Activated B cell treated with CpG ODN at 0.5 μM for 24 hours (primary cell): ENCODE measurements around the gene ADAMTSL3. TPM values are rescaled to one million over a fixed set of nuclear protein-coding genes. Genes with fewer than 3 reads are reported as not detected.
"Not testable (repeated sequence)": the region's sequence is repeated elsewhere in the genome, so short reads cannot be mapped to it uniquely, and the experiment has no call there.

Experiments used
- ATAC-seq: fragments of 200-7000 bp; cut with Tn5 transposase; one replicate; pipeline ENCODE4 v1.10.0; 2021; ENCODE audit warnings: low read depth, mild to moderate bottlenecking, moderate library complexity
- CTCF ChIA-PET: fragments of 350-600 bp; sonication (Branson Sonifier 250); formaldehyde crosslinking; loops from one replicate; lab custom pipeline; 2021; ENCODE audit warnings: antibody characterized with exemption; lab: Charles Lee
- POLR2A ChIA-PET: fragments of 350-600 bp; sonication (Branson Sonifier 250); formaldehyde crosslinking; loops from one replicate; lab custom pipeline; 2021; ENCODE audit warnings: antibody characterized with exemption; lab: Charles Lee
- DNase-seq: peaks from one replicate; pipeline ENCODE4 v3.0.0; 2022
- H3K27ac Mint-ChIP-seq: one replicate; pipeline ENCODE4 v1.8.0; 2020; ENCODE audit warnings: mixed read lengths
- H3K27me3 Mint-ChIP-seq: one replicate; pipeline ENCODE4 v1.8.0; 2021; ENCODE audit warnings: mixed read lengths
- H3K36me3 Mint-ChIP-seq: one replicate; pipeline ENCODE4 v1.8.0; 2021; ENCODE audit warnings: low read depth, mixed read lengths
- H3K4me1 Mint-ChIP-seq: one replicate; pipeline ENCODE4 v1.8.0; 2021; ENCODE audit warnings: mixed read lengths
- H3K4me3 Mint-ChIP-seq: one replicate; pipeline ENCODE4 v1.8.0; 2020; ENCODE audit warnings: mild to moderate bottlenecking, mixed read lengths
- H3K9me3 Mint-ChIP-seq: one replicate; pipeline ENCODE4 v1.8.0; 2020; ENCODE audit warnings: mixed read lengths
- intact Hi-C: fragments of 100-400 bp; cut with micrococcal nuclease; formaldehyde crosslinking; loops from one replicate; pipeline ENCODE4 v1.15.1; 2024
- total RNA-seq: library from RNA; stranded (reverse); gene quantifications from 2 replicates; pipeline ENCODE4 v1.2.3, GENCODE V29; 2022
- TF ChIP-seq, protein P1 (sequence below): fragments of 200-600 bp; IDR thresholded peaks from one replicate; pipeline ENCODE4 v1.8.0; 2022; ENCODE audit warnings: antibody characterized with exemption, mild to moderate bottlenecking

Gene ADAMTSL3
- total RNA-seq, 1 donor from 2014 or later: not detected

DNA sequence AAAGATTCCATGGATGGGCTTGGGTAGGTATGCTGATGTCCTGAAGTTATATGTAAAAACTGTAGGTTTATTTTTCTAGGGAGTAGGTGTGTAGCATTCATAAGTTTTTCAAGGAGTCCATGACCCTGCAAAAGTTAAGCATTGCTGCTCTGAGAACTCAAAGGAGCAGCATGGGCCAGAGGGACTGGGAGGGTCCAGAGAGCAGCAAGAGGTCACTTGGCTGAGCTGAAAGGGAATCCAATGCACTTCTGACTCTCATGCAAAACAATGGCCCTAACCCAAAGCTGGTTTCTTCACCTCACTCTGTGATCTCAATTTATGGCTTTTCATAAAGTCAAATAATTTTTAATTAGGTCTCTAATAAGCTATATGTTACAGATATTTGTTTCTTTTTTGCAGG is 383.4 kb downstream of the ADAMTSL3 start:
- peaks cover 14% of the 10 kb centered on the region for H3K27me3 Mint-ChIP-seq
- H3K27ac Mint-ChIP-seq: no peak overlapping the region
- intact Hi-C loops: no loop called here
- no peaks in the 10 kb centered on the region for H3K4me1 Mint-ChIP-seq
- ATAC-seq (no peak), DNase-seq (no peak)
- no peaks in the 10 kb centered on the region for H3K36me3 Mint-ChIP-seq
- ChIA-PET CTCF (no interaction called here), POLR2A (no interaction called here)
- TF ChIP-seq, protein P1, sequence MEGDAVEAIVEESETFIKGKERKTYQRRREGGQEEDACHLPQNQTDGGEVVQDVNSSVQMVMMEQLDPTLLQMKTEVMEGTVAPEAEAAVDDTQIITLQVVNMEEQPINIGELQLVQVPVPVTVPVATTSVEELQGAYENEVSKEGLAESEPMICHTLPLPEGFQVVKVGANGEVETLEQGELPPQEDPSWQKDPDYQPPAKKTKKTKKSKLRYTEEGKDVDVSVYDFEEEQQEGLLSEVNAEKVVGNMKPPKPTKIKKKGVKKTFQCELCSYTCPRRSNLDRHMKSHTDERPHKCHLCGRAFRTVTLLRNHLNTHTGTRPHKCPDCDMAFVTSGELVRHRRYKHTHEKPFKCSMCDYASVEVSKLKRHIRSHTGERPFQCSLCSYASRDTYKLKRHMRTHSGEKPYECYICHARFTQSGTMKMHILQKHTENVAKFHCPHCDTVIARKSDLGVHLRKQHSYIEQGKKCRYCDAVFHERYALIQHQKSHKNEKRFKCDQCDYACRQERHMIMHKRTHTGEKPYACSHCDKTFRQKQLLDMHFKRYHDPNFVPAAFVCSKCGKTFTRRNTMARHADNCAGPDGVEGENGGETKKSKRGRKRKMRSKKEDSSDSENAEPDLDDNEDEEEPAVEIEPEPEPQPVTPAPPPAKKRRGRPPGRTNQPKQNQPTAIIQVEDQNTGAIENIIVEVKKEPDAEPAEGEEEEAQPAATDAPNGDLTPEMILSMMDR: no peak
- H3K4me3 Mint-ChIP-seq: no peak overlapping the region
- no peaks in the 10 kb centered on the region for H3K9me3 Mint-ChIP-seq

- Mint-ChIP-seq H3K9me3 (peaks cover 13% of the 10 kb centered on the region), H3K27me3 (peaks cover 11% of the 10 kb centered on the region)
- ATAC-seq, H3K4me3 Mint-ChIP-seq, H3K36me3 Mint-ChIP-seq, H3K4me1 Mint-ChIP-seq, POLR2A ChIA-PET, H3K27ac Mint-ChIP-seq, DNase-seq, intact Hi-C loops, CTCF ChIA-PET: not testable (repeated sequence)
Measured at GRCh38 chr15:84042434-84043056, 388.6 kb downstream of the ADAMTSL3 start.

GRCh38 chr15:84046064-84046637 is 392.2 kb downstream of the ADAMTSL3 start:
- POLR2A ChIA-PET: no interaction called here
- DNase-seq: no peak
- TF ChIP-seq, protein P1: no peak
- H3K36me3 Mint-ChIP-seq: no peaks in the 10 kb centered on the region
- no peak for ATAC-seq
- H3K4me3 Mint-ChIP-seq: no peak overlapping the region
- peaks cover 5% of the 10 kb centered on the region for H3K27me3 Mint-ChIP-seq
- intact Hi-C loops: no loop called here
- H3K27ac Mint-ChIP-seq: no peak overlapping the region
- H3K4me1 Mint-ChIP-seq: no peaks in the 10 kb centered on the region
- CTCF ChIA-PET: no interaction called here
- peaks cover 20% of the 10 kb centered on the region for H3K9me3 Mint-ChIP-seq

- ATAC-seq, H3K36me3 Mint-ChIP-seq, H3K27me3 Mint-ChIP-seq, POLR2A ChIA-PET, H3K4me1 Mint-ChIP-seq, H3K27ac Mint-ChIP-seq, H3K4me3 Mint-ChIP-seq, intact Hi-C loops, CTCF ChIA-PET, DNase-seq: not testable (repeated sequence)
- H3K9me3 Mint-ChIP-seq: peaks cover 20% of the 10 kb centered on the region
Measured at GRCh38 chr15:84049480-84049879, 395.6 kb downstream of the ADAMTSL3 start.

GRCh38 chr15:84050076-84050475 is 396.2 kb downstream of the ADAMTSL3 start:
- H3K27me3 Mint-ChIP-seq: no peaks in the 10 kb centered on the region
- H3K4me3 Mint-ChIP-seq: no peak overlapping the region
- no peaks in the 10 kb centered on the region for H3K36me3 Mint-ChIP-seq
- TF ChIP-seq, protein P1: no peak
- H3K9me3 Mint-ChIP-seq: peaks cover 20% of the 10 kb centered on the region
- no peak overlapping the region for H3K27ac Mint-ChIP-seq
- intact Hi-C loops: no loop called here
- ATAC-seq (no peak), DNase-seq (no peak)
- H3K4me1 Mint-ChIP-seq: no peaks in the 10 kb centered on the region
- ChIA-PET CTCF (no interaction called here), POLR2A (no interaction called here)

GRCh38 chr15:84051146-84051545 is 397.2 kb downstream of the ADAMTSL3 start:
- H3K9me3 Mint-ChIP-seq: peaks cover 18% of the 10 kb centered on the region
- CTCF ChIA-PET, H3K4me3 Mint-ChIP-seq, POLR2A ChIA-PET, H3K36me3 Mint-ChIP-seq, intact Hi-C loops, H3K4me1 Mint-ChIP-seq, H3K27me3 Mint-ChIP-seq, ATAC-seq, H3K27ac Mint-ChIP-seq, DNase-seq: not testable (repeated sequence)

GRCh38 chr15:84054544-84054943 is 400.6 kb downstream of the ADAMTSL3 start:
- H3K9me3 Mint-ChIP-seq: peaks cover 24% of the 10 kb centered on the region
- ATAC-seq, H3K27me3 Mint-ChIP-seq, POLR2A ChIA-PET, H3K4me1 Mint-ChIP-seq, H3K36me3 Mint-ChIP-seq, CTCF ChIA-PET, H3K4me3 Mint-ChIP-seq, intact Hi-C loops, H3K27ac Mint-ChIP-seq, DNase-seq: not testable (repeated sequence)
